K562 (cell line): ENCODE data around the gene COMMD8. TPM values are rescaled to one million over a fixed set of nuclear protein-coding genes. Genes with fewer than 3 reads are reported as not detected.

Experiments
- ATAC-seq: fragments of 200-7000 bp; cut with Tn5 transposase; 3 replicates; pipeline ENCODE4 v1.9.1; 2020; ENCODE audit warnings: moderate library complexity
- BruUV-seq: library from RNA; stranded (reverse); fragments of 400-500 nt; replicated peaks from 2 replicates; lab custom pipeline; 2021; lab: Mats Ljungman, UMichigan
- CTCF ChIA-PET: fragments of 300-600 bp; formaldehyde crosslinking; extraction: SDS; loops from one replicate; lab custom pipeline; 2021; ENCODE audit warnings: low intra/inter-chr PET ratio; lab: Yijun Ruan, JAX
- POLR2A ChIA-PET: fragments of 300-600, 350-650 bp; sonication (Branson Sonifier 250); formaldehyde crosslinking; extraction: SDS; loops from one replicate; lab custom pipeline; 2021; ENCODE audit warnings: antibody characterized with exemption, inconsistent platforms; lab: Yijun Ruan, JAX
- DNase-seq, 4 experiments: peaks; one replicate each; pipeline versions ENCODE4 v3.0.0 to v3.0.0-alpha.2; 2011 to 2018; ENCODE audit warnings: low spot score in 3 of 4, mixed read lengths in 3 of 4; ENCODE audit errors: extremely low read depth in 1 of 4
- FAIRE-seq: peaks from 2 replicates; lab custom pipeline; 2011; peaks lifted over from hg19 to GRCh38; lab: Jason Lieb, UNC
- H2AFZ ChIP-seq: 2 replicates; pipeline ENCODE4 v1.6.0; 2011; ENCODE audit warnings: low read depth, low read length, control low read depth, inconsistent platforms
- H3K27ac ChIP-seq: fragments of 200-600 bp; 3 replicates; pipeline ENCODE4 v1.8.0; 2011; ENCODE audit warnings: low read depth, mild to moderate bottlenecking, control low read depth, inconsistent platforms, low read length, moderate library complexity, mixed read lengths; ENCODE audit errors: extremely low read depth
- H3K27me3 ChIP-seq, 2 experiments: fragments of 300-600 bp in 1 of 2; 2 replicates in 1 of 2; 3 replicates in 1 of 2; pipeline versions ENCODE4 v1.6.0 to v1.8.0; 2011; ENCODE audit warnings: inconsistent platforms in 2 of 2, low read length in 2 of 2, mild to moderate bottlenecking in 1 of 2, mixed read lengths in 1 of 2, moderate library complexity in 1 of 2; ENCODE audit not compliant: control insufficient read depth in 2 of 2, insufficient read depth in 2 of 2
- H3K36me3 ChIP-seq: fragments of 300-600 bp; 3 replicates; pipeline ENCODE4 v1.8.0; 2011; ENCODE audit warnings: mild to moderate bottlenecking, low read length, inconsistent platforms; ENCODE audit not compliant: control insufficient read depth, insufficient read depth
- H3K4me1 ChIP-seq, 2 experiments: fragments of 200-600 bp in 1 of 2; replicated peaks in 1 of 2; 2 replicates in 1 of 2; 3 replicates in 1 of 2; pipeline versions ENCODE4 v1.5.1 to v1.8.0; 2011; ENCODE audit warnings: inconsistent platforms in 2 of 2, low read length in 2 of 2, mild to moderate bottlenecking in 1 of 2, mixed read lengths in 1 of 2, moderate library complexity in 1 of 2; ENCODE audit not compliant: control insufficient read depth in 2 of 2, insufficient read depth in 2 of 2
- H3K4me2 ChIP-seq: 2 replicates; pipeline ENCODE4 v1.6.1; 2011; ENCODE audit warnings: low read length, control low read depth, inconsistent platforms, mixed read lengths; ENCODE audit not compliant: insufficient read depth
- H3K4me3 ChIP-seq: fragments of 200-600 bp; sonication (generic), shearing (Covaris generic); 2 replicates; pipeline ENCODE4 v1.5.1; 2016; ENCODE audit warnings: control low read depth, inconsistent platforms
- H3K79me2 ChIP-seq: fragments of 200-600 bp; 3 replicates; pipeline ENCODE4 v1.8.0; 2011; ENCODE audit warnings: low read length, inconsistent platforms; ENCODE audit not compliant: control insufficient read depth, insufficient read depth
- H3K9ac ChIP-seq, 2 experiments: 2 replicates each; pipeline versions ENCODE4 v1.6.0 to v1.6.1; 2011; ENCODE audit warnings: low read depth in 2 of 2, low read length in 2 of 2, control low read depth in 1 of 2, inconsistent platforms in 1 of 2, mild to moderate bottlenecking in 1 of 2, mixed read lengths in 1 of 2; ENCODE audit not compliant: insufficient read depth in 1 of 2
- H3K9me1 ChIP-seq: one replicate; pipeline ENCODE4 v1.6.0; 2011; ENCODE audit warnings: inconsistent platforms, mild to moderate bottlenecking, low read length, moderate library complexity; ENCODE audit not compliant: control insufficient read depth, insufficient read depth
- H3K9me3 ChIP-seq: replicated peaks from 2 replicates; pipeline ENCODE4 v1.5.1; 2011; ENCODE audit warnings: low read depth, low read length, inconsistent platforms; ENCODE audit not compliant: control insufficient read depth, insufficient read depth
- H4K20me1 ChIP-seq: replicated peaks from 2 replicates; pipeline ENCODE4 v1.6.1; 2011; ENCODE audit warnings: low read length, inconsistent platforms, mixed read lengths; ENCODE audit not compliant: control insufficient read depth, insufficient read depth
- C11orf30 ChIP-seq: fragments of 450-650 bp; IDR thresholded peaks from 2 replicates; pipeline ENCODE4 v1.6.1; 2016; ENCODE audit warnings: low read depth, mild to moderate bottlenecking
- MIER1 ChIP-seq: fragments of 450-650 bp; IDR thresholded peaks from 2 replicates; pipeline ENCODE4 v1.6.1; 2016; ENCODE audit warnings: antibody characterized with exemption, mild to moderate bottlenecking, low read depth
- MYC ChIP-seq, 2 experiments: fragments of 250-450 bp in 1 of 2; sonication (Bioruptor Pico) in 1 of 2; IDR thresholded peaks; 2 replicates each; pipeline versions ENCODE4 v1.5.1 to v1.6.1; 2012 to 2021; ENCODE audit warnings: low read depth in 2 of 2, borderline replicate concordance in 1 of 2, improper control_type of control experiment in 1 of 2, low read length in 1 of 2, mild to moderate bottlenecking in 1 of 2, moderate library complexity in 1 of 2
- NFIX ChIP-seq: fragments of 250-450 bp; sonication (Bioruptor Pico); IDR thresholded peaks from 2 replicates; pipeline ENCODE4 v1.4.0; 2020; ENCODE audit warnings: low read depth, mild to moderate bottlenecking, moderate library complexity
- SAFB2 ChIP-seq: fragments of 200-400 bp; formaldehyde crosslinking; IDR thresholded peaks from 2 replicates; pipeline ENCODE4 v1.6.1; 2018; ENCODE audit warnings: borderline replicate concordance, low read length, low read depth, moderate library complexity; ENCODE audit not compliant: severe bottlenecking
- TAL1 ChIP-seq: fragments of 450-650 bp; IDR thresholded peaks from 2 replicates; pipeline ENCODE4 v1.6.1; 2016; ENCODE audit warnings: mild to moderate bottlenecking
- WGBS: fragments of 100-300 bp; shearing (Covaris generic); methylation state at CpG from one replicate; pipeline ENCODE4 v1.1.6; 2016; ENCODE audit warnings: low coverage, mixed read lengths; ENCODE audit not compliant: insufficient coverage; ENCODE audit errors: missing lambda C conversion rate; 5-methylcytosine and 5-hydroxymethylcytosine counted together
- in situ Hi-C: fragments of 300-500 bp; cut with MboI; formaldehyde crosslinking; loops from 4 replicates; pipeline ENCODE4 v1.15.0; 2018; ENCODE audit warnings: inconsistent platforms, mixed read lengths
- intact Hi-C: fragments of 100-400 bp; cut with micrococcal nuclease; formaldehyde crosslinking; loops from 2 replicates; pipeline ENCODE4 v1.14.2; 2022
- polyA plus RNA-seq, 8 experiments: library from polyadenylated mRNA; depleted of rRNA in 4 of 8; stranded (reverse) in 5 of 8; unstranded in 3 of 8; fragments of >200 nt; fragmentation: Nextera tagmentation in 2 of 8; fragmentation: Illumina TruSeq in 1 of 8; extraction: Ambion mirVana in 2 of 8; extraction: Trizol in 1 of 8; gene quantifications; 2 replicates each; pipeline versions ENCODE4 v1.2.1 to v1.2.3, GENCODE V29; 2011 to 2014; ENCODE audit warnings: inconsistent platforms in 1 of 8, missing spikeins in 1 of 8
- total RNA-seq, 7 experiments: library from RNA; depleted of rRNA in 6 of 7; stranded (reverse); fragments of >200 nt in 6 of 7; fragmentation: Illumina TruSeq in 2 of 7; extraction: Trizol in 2 of 7; gene quantifications; 2 replicates each; pipeline versions ENCODE4 v1.2.1 to v1.2.3, GENCODE V29; 2011 to 2021; ENCODE audit warnings: low replicate concordance in 1 of 7
- TF ChIP-seq, protein P1 (sequence below): sonication (generic); formaldehyde crosslinking; IDR thresholded peaks from 2 replicates; pipeline ENCODE4 v1.8.1; 2023; ENCODE audit warnings: mild to moderate bottlenecking, missing genetic modification reagents, moderate library complexity
- TF ChIP-seq, protein P2 (sequence below), 2 experiments: fragments of 150-350 bp in 1 of 2; IDR thresholded peaks; 2 replicates each; pipeline ENCODE4 v1.6.1; 2012 to 2016; ENCODE audit warnings: low read depth in 2 of 2, low read length in 2 of 2, mild to moderate bottlenecking in 1 of 2, moderate library complexity in 1 of 2
- TF ChIP-seq, protein P3 (sequence below): sonication (generic); formaldehyde crosslinking; IDR thresholded peaks from 2 replicates; pipeline ENCODE4 v1.8.0; 2022; ENCODE audit warnings: missing genetic modification reagents, mild to moderate bottlenecking, borderline replicate concordance

Gene COMMD8
- total and polyA plus RNA-seq, 9 of the 15 experiments (the other 6 are each of a cell fraction or from before 2014, with no cell fraction given): 7.6 to 41.0 (median 13.1) TPM

DNA sequence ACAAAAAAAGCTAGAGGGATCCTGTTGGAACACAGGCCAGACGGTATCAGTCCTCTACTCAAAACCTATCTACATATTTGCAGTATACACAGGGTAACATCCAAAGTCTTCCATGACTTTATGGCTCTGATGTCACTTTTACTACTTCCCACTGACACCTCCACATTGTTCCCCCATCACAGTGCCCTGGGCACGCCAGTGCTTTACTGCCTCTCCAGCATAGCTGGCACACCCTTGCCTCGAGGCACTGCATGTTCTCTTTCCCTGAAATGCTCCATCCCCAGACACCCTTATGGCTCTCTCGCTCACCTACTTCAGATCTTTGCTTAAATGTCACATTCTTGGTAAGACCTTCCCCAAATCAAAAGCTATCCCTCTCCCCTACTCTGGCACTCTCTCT lies 15.3 kb upstream of the COMMD8 start:
- no peak for TF ChIP-seq TAL1
- no peak for TF ChIP-seq SAFB2
- TF ChIP-seq, protein P1, sequence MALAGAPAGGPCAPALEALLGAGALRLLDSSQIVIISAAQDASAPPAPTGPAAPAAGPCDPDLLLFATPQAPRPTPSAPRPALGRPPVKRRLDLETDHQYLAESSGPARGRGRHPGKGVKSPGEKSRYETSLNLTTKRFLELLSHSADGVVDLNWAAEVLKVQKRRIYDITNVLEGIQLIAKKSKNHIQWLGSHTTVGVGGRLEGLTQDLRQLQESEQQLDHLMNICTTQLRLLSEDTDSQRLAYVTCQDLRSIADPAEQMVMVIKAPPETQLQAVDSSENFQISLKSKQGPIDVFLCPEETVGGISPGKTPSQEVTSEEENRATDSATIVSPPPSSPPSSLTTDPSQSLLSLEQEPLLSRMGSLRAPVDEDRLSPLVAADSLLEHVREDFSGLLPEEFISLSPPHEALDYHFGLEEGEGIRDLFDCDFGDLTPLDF (CRISPR knock-in tag): no peak
- TF ChIP-seq, protein P2, sequence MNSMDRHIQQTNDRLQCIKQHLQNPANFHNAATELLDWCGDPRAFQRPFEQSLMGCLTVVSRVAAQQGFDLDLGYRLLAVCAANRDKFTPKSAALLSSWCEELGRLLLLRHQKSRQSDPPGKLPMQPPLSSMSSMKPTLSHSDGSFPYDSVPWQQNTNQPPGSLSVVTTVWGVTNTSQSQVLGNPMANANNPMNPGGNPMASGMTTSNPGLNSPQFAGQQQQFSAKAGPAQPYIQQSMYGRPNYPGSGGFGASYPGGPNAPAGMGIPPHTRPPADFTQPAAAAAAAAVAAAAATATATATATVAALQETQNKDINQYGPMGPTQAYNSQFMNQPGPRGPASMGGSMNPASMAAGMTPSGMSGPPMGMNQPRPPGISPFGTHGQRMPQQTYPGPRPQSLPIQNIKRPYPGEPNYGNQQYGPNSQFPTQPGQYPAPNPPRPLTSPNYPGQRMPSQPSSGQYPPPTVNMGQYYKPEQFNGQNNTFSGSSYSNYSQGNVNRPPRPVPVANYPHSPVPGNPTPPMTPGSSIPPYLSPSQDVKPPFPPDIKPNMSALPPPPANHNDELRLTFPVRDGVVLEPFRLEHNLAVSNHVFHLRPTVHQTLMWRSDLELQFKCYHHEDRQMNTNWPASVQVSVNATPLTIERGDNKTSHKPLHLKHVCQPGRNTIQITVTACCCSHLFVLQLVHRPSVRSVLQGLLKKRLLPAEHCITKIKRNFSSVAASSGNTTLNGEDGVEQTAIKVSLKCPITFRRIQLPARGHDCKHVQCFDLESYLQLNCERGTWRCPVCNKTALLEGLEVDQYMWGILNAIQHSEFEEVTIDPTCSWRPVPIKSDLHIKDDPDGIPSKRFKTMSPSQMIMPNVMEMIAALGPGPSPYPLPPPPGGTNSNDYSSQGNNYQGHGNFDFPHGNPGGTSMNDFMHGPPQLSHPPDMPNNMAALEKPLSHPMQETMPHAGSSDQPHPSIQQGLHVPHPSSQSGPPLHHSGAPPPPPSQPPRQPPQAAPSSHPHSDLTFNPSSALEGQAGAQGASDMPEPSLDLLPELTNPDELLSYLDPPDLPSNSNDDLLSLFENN (IDR thresholded peaks at IDR 0.05; ENCODE audit: low read depth in 2 of 2, low read length in 2 of 2): no peak
- TF ChIP-seq NFIX (CRISPR knock-in tag): no peak
- TF ChIP-seq, protein P3, sequence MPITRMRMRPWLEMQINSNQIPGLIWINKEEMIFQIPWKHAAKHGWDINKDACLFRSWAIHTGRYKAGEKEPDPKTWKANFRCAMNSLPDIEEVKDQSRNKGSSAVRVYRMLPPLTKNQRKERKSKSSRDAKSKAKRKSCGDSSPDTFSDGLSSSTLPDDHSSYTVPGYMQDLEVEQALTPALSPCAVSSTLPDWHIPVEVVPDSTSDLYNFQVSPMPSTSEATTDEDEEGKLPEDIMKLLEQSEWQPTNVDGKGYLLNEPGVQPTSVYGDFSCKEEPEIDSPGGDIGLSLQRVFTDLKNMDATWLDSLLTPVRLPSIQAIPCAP (CRISPR knock-in tag): no peak
- no peak for TF ChIP-seq MIER1
- no peak for TF ChIP-seq MYC (IDR thresholded peaks at IDR 0.05; ENCODE audit: low read depth, low read length)
- TF ChIP-seq MYC (CRISPR knock-in tag; IDR thresholded peaks at IDR 0.05; ENCODE audit: borderline replicate concordance, low read depth): no peak
- TF ChIP-seq C11orf30: no peak
- no peak overlapping the region for H3K27ac ChIP-seq
- H3K36me3 ChIP-seq: no peaks in the 10 kb centered on the region
- no peaks in the 10 kb centered on the region; a peak in 1 of 5 replicates for H3K4me1 ChIP-seq
- BruUV-seq: no TSS peak
- H3K27me3 ChIP-seq: peaks cover 5 to 9% of the 10 kb centered on the region in 2 experiments; a peak in 4 of 5 replicates
- H3K9me1 ChIP-seq: no peaks in the 10 kb centered on the region
- H3K9ac ChIP-seq: no peak overlapping the region
- in situ Hi-C loops (no loop called here), intact Hi-C loops (no loop called here)
- DNase-seq: no peak
- no peaks in the 10 kb centered on the region for H3K79me2 ChIP-seq
- no peaks in the 10 kb centered on the region for H3K9me3 ChIP-seq
- H2AFZ ChIP-seq: no peak overlapping the region
- no peak overlapping the region for H3K4me3 ChIP-seq
- H4K20me1 ChIP-seq: no peaks in the 10 kb centered on the region
- no peak overlapping the region for H3K4me2 ChIP-seq
- ChIA-PET CTCF (no interaction called here), POLR2A (no interaction called here)
- WGBS: 0% methylated on average over 4 of the region's 4 CpGs
- ATAC-seq: no peak
- no peak for FAIRE-seq
